ENCODE data around the gene ADAM11. TPM values are rescaled to one million over a fixed set of nuclear protein-coding genes. Genes with fewer than 3 reads are reported as not detected.

ADAM11 gene
- total and polyA plus RNA-seq, 9 of the 15 experiments (the other 6 are each of a cell fraction or from before 2014, with no cell fraction given), result 0.01 to 0.31 (median 0.14) TPM; not detected in 2

DNA sequence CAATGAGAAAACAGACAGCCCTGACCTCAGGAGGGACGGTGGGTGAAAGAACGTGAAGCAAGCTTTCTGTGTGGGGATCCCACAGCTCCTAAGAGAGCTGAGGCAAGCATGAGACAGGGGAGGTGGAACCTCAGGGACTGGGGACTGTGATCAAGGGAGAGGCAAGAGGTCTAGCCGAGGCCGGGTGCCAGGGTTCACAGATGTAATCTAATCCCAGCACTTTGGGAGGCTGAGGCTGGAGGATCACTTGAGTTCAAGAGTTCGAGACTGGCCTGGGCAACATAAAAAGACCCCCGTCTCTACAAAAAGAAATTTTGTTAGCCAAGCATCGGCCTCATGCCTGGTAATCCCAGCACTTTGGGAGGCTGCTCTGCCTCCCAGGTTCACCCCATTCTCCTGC, 4.5 kb upstream of the ADAM11 start:
- peak; percentile 12; the same call in 1 of the 3 replicates for ATAC-seq
- no peak for FAIRE-seq
- no peak overlapping the region for H3K4me3 ChIP-seq
- in situ Hi-C loops (cut with MboI) (no loop called here), intact Hi-C loops (cut with micrococcal nuclease) (no loop called here)
- peaks cover 0 to 18% of the 10 kb centered on the region in 2 experiments; a peak in 2 of 5 replicates for H3K4me1 ChIP-seq (replicated peaks in 1 of 2; ENCODE audit: control insufficient read depth in 2 of 2, insufficient read depth in 2 of 2, low read length in 2 of 2)
- H4K20me1 ChIP-seq (replicated peaks; ENCODE audit: control insufficient read depth, insufficient read depth, low read length), result peaks cover 14% of the 10 kb centered on the region; the same call in 1 of the 2 replicates
- no peak overlapping the region for H2AFZ ChIP-seq (ENCODE audit: low read depth, low read length)
- no peak overlapping the region for H3K4me2 ChIP-seq (ENCODE audit: insufficient read depth, low read length)
- BruUV-seq (replicated peaks), result no TSS peak
- H3K36me3 ChIP-seq (ENCODE audit: control insufficient read depth, insufficient read depth, low read length), result peaks cover 23% of the 10 kb centered on the region; the same call in 2 of the 3 replicates
- ChIA-PET CTCF (ENCODE audit: low intra/inter-chr PET ratio) (no interaction called here), POLR2A (no interaction called here)
- WGBS (ENCODE audit: insufficient coverage, low coverage, missing lambda C conversion rate), result 22% methylated on average over 6 of the region's 7 CpGs
- H3K27ac ChIP-seq (ENCODE audit: extremely low read depth, low read depth, low read length), result no peak overlapping the region
- H3K9me1 ChIP-seq (ENCODE audit: control insufficient read depth, insufficient read depth, low read length), result no peaks in the 10 kb centered on the region
- DNase-seq (ENCODE audit: extremely low read depth in 1 of 4, low spot score in 3 of 4), result no peak
- TF ChIP-seq TRIM24 (IDR thresholded peaks at IDR 0.05) (no peak), DLX4 (CRISPR knock-in tag; IDR thresholded peaks at IDR 0.05) (no peak), CBX1 (IDR thresholded peaks at IDR 0.05; ENCODE audit: low read depth) (no peak), ARID2 (IDR thresholded peaks at IDR 0.05) (no peak), HDAC8 (tag; IDR thresholded peaks at IDR 0.05) (no peak), CHD1 (IDR thresholded peaks at IDR 0.05; ENCODE audit: low read length) (no peak), PTTG1 (tag; IDR thresholded peaks at IDR 0.05; ENCODE audit: low read depth) (no peak), TOE1 (IDR thresholded peaks at IDR 0.05; ENCODE audit: borderline replicate concordance) (no peak), TOE1 (CRISPR knock-in tag; IDR thresholded peaks at IDR 0.05; ENCODE audit: borderline replicate concordance, low read depth) (no peak), ZNF512 (tag; IDR thresholded peaks at IDR 0.05) (no peak), SRSF9 (IDR thresholded peaks at IDR 0.05; ENCODE audit: borderline replicate concordance, low read depth, low read length) (no peak), KAT7 (CRISPR knock-in tag; IDR thresholded peaks at IDR 0.05; ENCODE audit: borderline replicate concordance) (no peak)
- TF ChIP-seq, protein P1, sequence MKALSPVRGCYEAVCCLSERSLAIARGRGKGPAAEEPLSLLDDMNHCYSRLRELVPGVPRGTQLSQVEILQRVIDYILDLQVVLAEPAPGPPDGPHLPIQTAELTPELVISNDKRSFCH (CRISPR knock-in tag; IDR thresholded peaks at IDR 0.05), result no peak
- TF ChIP-seq, protein P1 (tag; IDR thresholded peaks at IDR 0.05), result no peak
- no peaks in the 10 kb centered on the region for H3K79me2 ChIP-seq (ENCODE audit: control insufficient read depth, insufficient read depth, low read length)
- peaks cover 3 to 16% of the 10 kb centered on the region in 2 experiments; a peak in 3 of 5 replicates for H3K27me3 ChIP-seq (ENCODE audit: control insufficient read depth in 2 of 2, insufficient read depth in 2 of 2, low read length in 2 of 2)
- no peaks in the 10 kb centered on the region for H3K9me3 ChIP-seq (replicated peaks; ENCODE audit: control insufficient read depth, insufficient read depth, low read depth, low read length)
- no peak overlapping the region; a peak in 1 of 4 replicates for H3K9ac ChIP-seq (ENCODE audit: insufficient read depth in 1 of 2, low read depth in 2 of 2, low read length in 2 of 2)
